ENCODE measurements around the gene TMEM219. TPM values are rescaled to one million over a fixed set of nuclear protein-coding genes. Genes with fewer than 3 reads are reported as not detected.

Gene TMEM219
- total RNA-seq, 2 donors from 2014 or later: 149 to 174 TPM

DNA sequence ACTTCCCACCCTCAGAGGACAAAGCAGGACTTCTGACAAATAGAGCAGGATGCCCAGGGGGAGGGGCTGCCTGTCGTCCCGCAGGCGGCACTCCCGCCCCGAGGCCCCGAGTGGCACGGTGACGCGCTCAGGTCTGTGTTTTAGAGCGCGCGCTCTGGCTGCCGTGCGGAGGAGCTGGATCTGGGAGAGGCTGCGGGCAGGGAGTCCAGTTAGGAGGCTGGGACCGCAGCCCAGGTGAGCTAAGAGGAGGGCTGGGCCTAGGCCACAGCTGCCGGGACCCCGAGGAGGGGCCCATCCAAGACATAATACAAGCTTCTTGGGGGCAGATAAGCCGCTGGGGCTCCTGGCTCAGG is 42.5 kb downstream of the TMEM219 start:
- TF ChIP-seq, protein P1, sequence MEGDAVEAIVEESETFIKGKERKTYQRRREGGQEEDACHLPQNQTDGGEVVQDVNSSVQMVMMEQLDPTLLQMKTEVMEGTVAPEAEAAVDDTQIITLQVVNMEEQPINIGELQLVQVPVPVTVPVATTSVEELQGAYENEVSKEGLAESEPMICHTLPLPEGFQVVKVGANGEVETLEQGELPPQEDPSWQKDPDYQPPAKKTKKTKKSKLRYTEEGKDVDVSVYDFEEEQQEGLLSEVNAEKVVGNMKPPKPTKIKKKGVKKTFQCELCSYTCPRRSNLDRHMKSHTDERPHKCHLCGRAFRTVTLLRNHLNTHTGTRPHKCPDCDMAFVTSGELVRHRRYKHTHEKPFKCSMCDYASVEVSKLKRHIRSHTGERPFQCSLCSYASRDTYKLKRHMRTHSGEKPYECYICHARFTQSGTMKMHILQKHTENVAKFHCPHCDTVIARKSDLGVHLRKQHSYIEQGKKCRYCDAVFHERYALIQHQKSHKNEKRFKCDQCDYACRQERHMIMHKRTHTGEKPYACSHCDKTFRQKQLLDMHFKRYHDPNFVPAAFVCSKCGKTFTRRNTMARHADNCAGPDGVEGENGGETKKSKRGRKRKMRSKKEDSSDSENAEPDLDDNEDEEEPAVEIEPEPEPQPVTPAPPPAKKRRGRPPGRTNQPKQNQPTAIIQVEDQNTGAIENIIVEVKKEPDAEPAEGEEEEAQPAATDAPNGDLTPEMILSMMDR (IDR thresholded peaks at IDR 0.05): no peak
- intact Hi-C loops (cut with DNase I): no loop called here
- no peak for DNase-seq

DNA sequence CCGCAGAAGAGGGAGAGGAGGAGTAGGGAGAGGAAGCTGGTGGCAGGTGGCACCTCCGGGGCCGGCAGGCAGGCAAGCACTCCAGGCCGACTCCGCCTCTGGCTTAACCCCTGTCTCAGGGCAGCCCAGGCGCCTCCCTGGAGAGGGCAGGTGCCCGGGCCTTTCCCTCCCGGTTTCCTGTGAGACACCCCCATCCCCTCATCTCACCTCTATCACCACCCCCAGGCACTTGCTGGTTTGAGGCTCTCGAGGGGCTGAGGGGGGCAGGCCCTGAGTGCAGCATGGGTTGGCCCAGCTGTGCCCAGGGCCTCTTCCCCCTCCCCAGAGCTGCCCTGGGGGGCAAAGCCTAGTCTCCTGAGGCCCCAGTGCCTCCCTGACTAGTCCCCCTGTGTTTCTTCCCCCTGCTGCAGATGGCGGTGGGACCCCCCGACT is 42.9 kb downstream of the TMEM219 start:
- Histone ChIP-seq H3K27ac (no peak overlapping the region), H3K9me3 (no peaks in the 10 kb centered on the region), H3K27me3 (no peaks in the 10 kb centered on the region), H3K9ac (ENCODE audit: low read depth in 2 of 2, low read length in 2 of 2) (peak overlapping the region in 1 of 2 donors; percentile 50), H3K4me3 (no peak overlapping the region), H3K36me3 (no peaks in the 10 kb centered on the region), H3K4me1 (no peaks in the 10 kb centered on the region)
- intact Hi-C loops (cut with DNase I): loop anchor here (5.0 kb wide), 1 partner anchor 143 kb away; the partner anchor contains the start of gene CDIPT
- TF ChIP-seq, protein P1 (IDR thresholded peaks at IDR 0.05): no peak
- DNase-seq: no peak

More for the DNA sequence above, 42.5 kb downstream of the TMEM219 start:
- Histone ChIP-seq H3K27me3 (no peaks in the 10 kb centered on the region), H3K36me3 (no peaks in the 10 kb centered on the region), H3K4me3 (no peak overlapping the region), H3K4me1 (no peaks in the 10 kb centered on the region), H3K9me3 (no peaks in the 10 kb centered on the region), H3K27ac (no peak overlapping the region), H3K9ac (ENCODE audit: low read depth in 2 of 2, low read length in 2 of 2) (no peak overlapping the region)

DNA sequence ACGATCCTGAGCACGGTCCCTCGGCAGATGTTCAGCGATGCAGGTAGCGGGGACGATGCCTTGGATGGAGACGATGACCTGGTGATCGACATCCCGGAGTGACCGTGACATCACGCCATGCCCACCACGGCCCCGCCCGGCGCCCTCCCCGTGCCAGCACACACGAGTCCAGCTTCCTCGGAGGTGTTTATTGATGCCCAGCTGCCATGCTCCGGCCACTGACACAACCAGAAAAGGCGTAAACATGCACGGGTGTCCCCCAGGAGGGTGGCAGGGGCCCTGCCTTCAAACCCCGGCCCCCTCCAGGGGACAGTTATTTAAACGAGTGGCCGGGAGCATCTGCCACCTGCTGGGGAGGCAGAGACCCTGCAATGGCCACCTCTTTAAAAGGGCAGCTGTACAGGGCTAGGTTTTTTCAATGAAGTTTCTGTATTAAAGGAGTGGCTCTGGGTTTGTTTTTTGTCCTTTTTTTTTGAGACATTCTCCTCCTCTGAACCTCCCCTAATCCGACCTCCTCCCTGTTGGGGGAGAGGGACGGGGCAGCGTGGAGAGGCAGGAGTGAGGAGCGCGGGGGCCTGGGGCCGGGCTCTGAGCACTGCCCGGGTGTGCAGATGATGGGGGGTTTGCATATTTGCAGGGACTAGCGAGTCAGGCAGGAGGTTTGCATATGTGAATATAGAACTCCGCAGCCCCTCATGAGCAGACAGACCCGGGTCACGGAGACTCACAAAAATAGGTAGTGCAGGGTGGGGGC is 43.6 kb downstream of the TMEM219 start:
- Histone ChIP-seq H3K27ac (no peak overlapping the region), H3K9me3 (no peaks in the 10 kb centered on the region), H3K36me3 (no peaks in the 10 kb centered on the region), H3K27me3 (peaks cover 6% of the 10 kb centered on the region), H3K9ac (ENCODE audit: low read depth in 2 of 2, low read length in 2 of 2) (no peak overlapping the region), H3K4me3 (no peak overlapping the region), H3K4me1 (peaks cover 4% of the 10 kb centered on the region)
- TF ChIP-seq, protein P1 (IDR thresholded peaks at IDR 0.05): peak; percentile 81
- intact Hi-C loops (cut with DNase I): loop anchor here (5.0 kb wide), 1 partner anchor 143 kb away; the partner anchor contains the start of gene CDIPT
- DNase-seq: no peak

DNA sequence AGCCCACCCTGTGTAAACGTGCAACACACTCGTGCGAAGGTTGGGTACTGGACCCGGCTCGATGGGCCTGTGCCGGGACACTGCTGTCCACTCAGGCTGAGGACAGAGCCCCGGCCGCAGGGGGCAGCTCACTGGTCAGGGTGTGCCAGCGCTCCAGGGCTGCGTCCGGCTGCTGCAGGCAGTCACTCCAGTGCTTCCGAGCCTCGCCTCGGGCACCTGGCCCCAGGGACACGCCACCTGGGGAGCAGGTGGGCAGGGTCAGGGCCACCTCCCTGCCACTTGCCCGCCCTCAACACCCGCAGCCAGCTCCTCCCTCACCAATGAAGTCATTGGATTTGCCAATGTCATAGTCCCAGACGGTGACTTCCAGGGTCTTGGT is 44.2 kb downstream of the TMEM219 start:
- Histone ChIP-seq H3K4me3 (no peak overlapping the region), H3K9ac (ENCODE audit: low read depth in 2 of 2, low read length in 2 of 2) (no peak overlapping the region), H3K36me3 (no peaks in the 10 kb centered on the region), H3K4me1 (peaks cover 9% of the 10 kb centered on the region), H3K9me3 (no peaks in the 10 kb centered on the region), H3K27me3 (peaks cover 12% of the 10 kb centered on the region), H3K27ac (no peak overlapping the region)
- TF ChIP-seq, protein P1 (IDR thresholded peaks at IDR 0.05): no peak
- no peak for DNase-seq
- intact Hi-C loops (cut with DNase I): loop anchor here (5.0 kb wide), 1 partner anchor 144 kb away; the partner anchor contains the start of gene CDIPT

DNA sequence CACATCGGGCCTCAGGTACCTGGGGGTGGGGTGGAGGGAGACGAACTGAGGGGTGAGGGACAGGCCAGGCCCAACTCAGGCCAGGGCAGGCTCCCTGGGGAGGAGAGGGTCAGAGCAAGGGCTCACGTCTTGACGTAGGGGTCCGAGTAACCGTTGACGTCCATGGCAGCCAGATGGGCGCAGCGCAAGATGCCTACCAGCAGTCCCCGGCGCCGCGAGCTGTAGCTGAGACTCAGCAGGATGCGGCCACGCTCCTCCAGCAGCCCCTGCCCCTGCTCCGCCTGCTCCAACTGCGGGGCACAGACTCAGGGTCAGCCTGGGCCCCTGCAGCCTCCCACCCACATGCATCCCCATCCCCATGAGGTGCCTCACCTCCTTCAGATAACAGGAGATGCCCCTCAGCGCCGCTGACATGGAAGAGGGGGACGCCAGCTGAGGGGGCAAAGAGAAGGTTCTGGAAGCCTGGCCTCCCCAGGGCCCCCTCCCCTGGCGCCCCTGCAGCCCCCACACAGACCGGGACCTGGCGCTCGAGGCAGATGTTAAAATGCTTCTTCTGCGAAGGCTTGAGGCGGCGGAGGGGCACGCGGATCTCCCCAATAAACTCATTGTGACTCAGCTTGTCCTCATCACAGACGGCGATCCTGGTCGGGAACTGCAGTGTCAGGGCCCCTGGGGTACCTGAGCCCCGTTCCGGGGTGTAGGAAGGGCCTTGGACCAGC is 44.9 kb downstream of the TMEM219 start:
- intact Hi-C loops (cut with DNase I): loop anchor here (5.0 kb wide), 1 partner anchor 145 kb away; the partner anchor contains the start of gene CDIPT
- no peak overlapping the region for H3K9ac ChIP-seq (ENCODE audit: low read depth in 2 of 2, low read length in 2 of 2)
- no peak for DNase-seq
- H3K4me3 ChIP-seq: no peak overlapping the region
- TF ChIP-seq, protein P1 (IDR thresholded peaks at IDR 0.05): no peak
- H3K27me3 ChIP-seq: peaks cover 14% of the 10 kb centered on the region
- no peaks in the 10 kb centered on the region for H3K36me3 ChIP-seq
- H3K27ac ChIP-seq: no peak overlapping the region
- H3K4me1 ChIP-seq: peaks cover 14% of the 10 kb centered on the region
- no peaks in the 10 kb centered on the region for H3K9me3 ChIP-seq
